NCI-H187 treated with DMSO at 0.1 percent for 48 hours (cell line): ENCODE results near the gene RABAC1.

Experiments used
- DNase-seq: peaks from one replicate; lab custom pipeline; 2025; lab: John Stamatoyannopoulos, UW

RABAC1 gene

DNA sequence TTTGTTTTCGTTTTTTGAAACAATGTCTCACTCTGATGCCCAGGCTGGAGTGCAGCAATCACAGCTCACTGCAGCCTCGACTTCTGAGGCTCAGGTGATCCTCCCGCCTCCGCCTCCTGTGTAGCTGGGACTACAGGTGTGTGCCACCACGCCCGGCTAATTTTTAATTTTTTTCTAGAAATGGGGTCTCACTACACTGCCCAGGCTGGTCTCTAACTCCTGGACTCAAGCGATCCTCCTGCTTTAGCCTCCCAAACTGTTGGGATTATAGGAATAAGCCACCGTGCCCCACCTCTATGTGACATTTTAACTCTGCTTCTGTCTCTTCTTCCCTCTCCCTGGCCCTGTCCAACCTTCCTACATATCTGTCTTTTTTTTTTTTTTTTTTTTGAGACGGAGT, 29.8 kb upstream of the RABAC1 start:
- DNase-seq, result no peak

DNA sequence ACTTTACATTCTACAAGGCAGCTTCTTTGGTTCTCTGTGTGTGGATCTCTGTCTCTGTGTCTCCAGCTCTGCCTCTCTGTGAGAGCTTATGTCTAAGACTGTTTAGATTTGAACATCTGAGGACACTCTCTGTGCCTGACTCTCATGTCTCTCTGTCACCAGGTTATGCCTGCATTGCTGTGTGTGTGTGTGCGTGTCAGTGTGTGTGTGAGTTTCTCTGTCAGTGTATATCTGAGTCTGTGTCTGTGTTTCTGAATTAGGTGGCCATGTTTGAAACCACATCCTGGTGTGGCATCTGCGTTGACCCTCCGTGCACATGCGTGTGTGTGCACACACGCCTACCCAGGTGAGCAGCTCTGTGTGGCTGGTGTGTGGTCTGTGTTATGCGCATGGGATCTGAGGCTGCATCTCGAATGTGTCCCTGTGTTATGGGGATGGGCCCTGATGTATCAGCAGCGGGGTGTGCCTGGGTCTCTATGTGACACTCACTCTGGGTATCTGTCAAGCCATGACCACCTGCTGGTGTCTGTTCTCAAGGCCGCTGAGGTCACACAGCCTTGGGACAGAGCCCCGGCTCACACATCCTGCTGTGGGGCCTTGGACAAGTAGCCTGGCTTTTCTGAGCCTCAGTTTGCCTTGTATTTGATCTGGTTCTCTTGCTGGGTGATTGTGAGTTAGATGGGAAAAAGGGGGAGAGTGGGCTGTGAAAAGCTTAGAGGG, 28.2 kb upstream of the RABAC1 start:
- no peak for DNase-seq

DNA sequence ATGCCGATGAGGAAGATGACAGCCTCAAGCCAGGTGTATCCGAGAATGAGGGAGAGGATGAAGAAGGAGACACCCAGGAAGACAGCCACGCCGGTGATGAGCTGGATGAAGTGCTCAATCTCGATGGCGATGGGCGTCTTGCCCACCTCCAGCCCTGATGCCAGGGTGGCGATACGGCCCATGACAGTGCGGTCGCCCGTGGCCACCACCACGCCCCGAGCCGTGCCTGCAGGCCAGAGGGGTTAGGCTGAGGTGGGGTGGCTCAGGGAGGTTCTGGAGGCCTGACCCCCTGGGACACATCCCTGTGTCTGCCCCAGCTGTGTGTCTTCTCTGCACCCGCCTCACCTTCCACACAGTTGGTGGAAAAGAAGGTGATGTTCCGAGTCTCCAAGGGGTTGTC, 25.8 kb upstream of the RABAC1 start:
- no peak for DNase-seq

GRCh38 chr19:41981724-41982123, 22.6 kb upstream of the RABAC1 start:
- no peak for DNase-seq

- DNase-seq, result no peak
Measured at GRCh38 chr19:41978470-41978869, 19.3 kb upstream of the RABAC1 start.

GRCh38 chr19:41977916-41978315, 18.8 kb upstream of the RABAC1 start:
- no peak for DNase-seq

- no peak for DNase-seq
Measured at GRCh38 chr19:41974652-41975051, 15.5 kb upstream of the RABAC1 start.

GRCh38 chr19:41971363-41971762, 12.2 kb upstream of the RABAC1 start:
- DNase-seq, result no peak

- DNase-seq, result no peak
Measured at GRCh38 chr19:41969772-41970458, 10.8 kb upstream of the RABAC1 start.

DNA sequence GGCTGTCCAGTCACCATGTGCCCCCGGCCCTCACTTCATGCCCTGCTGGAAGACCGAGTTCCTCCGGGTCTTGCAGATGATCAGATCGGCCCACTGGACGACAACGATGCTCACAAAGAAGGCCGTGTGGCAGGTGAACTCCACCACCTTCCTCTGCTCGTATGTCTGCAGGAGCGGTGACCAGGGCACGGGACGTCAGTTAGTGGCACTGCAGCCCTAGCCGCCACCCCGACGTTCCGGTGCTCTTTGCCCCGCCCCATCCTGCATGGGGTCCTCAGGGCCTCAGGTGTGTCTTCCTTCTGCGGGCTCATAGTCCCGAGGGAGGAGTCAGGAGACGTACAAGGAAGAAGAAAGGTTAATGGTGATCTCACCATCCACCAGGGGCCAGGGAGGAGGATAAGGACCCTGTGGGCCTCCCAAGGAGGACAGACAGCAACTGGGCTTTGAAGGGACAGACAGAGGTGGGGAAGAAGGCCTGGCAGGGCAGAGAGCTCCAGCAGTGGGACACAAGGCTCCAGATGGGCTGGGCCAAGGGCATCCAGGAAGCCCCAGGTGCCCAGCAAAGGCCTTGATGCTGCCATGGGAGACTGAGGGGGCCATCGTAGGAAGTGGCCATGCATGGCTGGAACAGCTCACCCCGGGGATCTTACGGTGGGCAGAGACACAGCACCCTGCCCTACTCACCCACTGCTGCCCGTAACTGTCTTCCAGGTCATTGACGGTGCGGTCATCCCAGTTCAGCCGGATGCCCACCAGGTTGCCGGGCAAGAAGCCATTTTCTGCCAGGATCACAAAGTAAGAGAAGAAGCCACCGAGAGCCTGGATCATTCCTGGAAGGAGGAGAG, 9.9 kb upstream of the RABAC1 start:
- no peak for DNase-seq

- no peak for DNase-seq
Measured at GRCh38 chr19:41967054-41967783, 8.1 kb upstream of the RABAC1 start.

GRCh38 chr19:41965106-41965505, 6.0 kb upstream of the RABAC1 start:
- DNase-seq, result no peak

- DNase-seq, result no peak
Measured at GRCh38 chr19:41960973-41961372, 1.9 kb upstream of the RABAC1 start.

- peak; percentile 31 for DNase-seq
Measured at GRCh38 chr19:41958367-41959055, 610 bp downstream of the RABAC1 start.

GRCh38 chr19:41957838-41958366, 1.2 kb downstream of the RABAC1 start:
- peak; percentile 74 for DNase-seq

DNA sequence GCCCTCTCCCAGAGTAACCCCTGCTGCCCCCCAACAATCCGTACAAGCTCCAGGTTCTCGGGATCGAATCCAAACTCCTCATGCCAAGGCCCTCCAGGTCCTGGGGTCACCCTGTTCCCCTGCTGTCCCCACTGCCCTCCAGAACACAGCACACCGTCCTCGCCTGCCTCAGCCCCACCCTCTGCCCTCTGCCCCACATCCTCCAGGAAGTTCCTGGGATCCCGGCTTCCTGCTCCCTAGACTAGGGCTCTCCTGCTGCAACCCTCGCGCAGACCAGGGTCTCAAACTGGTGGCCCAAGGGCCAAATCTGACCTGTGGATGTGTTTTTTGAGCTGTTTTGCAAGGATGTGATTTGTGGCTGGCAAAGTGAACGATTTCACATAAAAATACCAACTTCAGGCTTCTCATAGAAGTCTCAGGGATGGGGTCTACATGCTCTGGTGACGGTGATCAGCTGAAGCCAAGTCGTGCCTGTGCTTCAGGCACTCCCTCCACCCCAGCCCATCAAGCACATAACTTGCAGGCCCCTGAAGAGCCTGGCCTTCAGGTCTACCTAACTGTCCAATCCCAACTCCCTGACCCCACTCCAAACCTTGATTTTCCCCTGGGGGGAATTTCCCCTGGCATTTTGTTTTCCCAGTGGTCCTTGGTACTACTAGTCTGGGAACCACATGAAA, 1.8 kb downstream of the RABAC1 start:
- DNase-seq, result no peak

DNA sequence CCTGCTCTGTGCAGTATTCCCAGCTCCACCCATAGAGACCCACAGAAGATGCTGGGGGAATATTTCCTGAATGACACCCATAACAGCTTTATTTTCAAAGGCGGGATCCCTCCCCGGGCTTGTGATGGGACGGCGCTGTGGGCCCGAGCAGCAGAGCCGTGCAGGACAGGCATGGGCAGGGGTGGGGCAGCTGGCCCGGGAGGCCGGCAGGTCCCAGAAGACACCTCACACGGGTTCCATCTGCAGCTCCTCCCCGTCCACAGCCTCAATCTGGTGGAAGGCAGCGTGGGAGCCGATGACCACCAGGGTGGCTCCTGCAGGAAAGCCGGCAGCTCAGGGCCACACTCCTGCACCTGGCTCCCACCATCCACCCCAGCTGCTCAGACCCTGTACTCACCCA, 2.5 kb downstream of the RABAC1 start:
- no peak for DNase-seq

DNA sequence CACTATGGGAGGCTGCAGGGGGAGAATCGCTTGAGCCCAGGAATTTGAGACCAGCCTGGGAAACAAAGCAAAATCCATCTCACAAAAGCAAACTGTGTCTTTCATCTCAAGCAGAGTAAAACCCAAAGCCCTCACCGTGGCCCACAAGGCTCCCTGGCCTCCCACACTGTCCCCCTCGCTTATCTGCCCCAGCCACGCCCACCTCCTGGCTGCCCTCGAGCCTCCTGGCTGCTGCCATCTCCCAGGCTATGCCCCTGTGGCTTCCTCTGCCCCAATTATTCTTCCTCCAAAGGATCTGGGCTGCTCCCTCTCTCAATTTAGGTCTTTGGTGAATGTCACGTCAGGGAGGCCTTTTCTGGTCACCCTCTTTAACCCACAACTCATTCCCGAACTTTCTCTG, 3.6 kb downstream of the RABAC1 start:
- DNase-seq, result no peak

GRCh38 chr19:41951686-41952172, 7.4 kb downstream of the RABAC1 start:
- DNase-seq, result no peak

DNA sequence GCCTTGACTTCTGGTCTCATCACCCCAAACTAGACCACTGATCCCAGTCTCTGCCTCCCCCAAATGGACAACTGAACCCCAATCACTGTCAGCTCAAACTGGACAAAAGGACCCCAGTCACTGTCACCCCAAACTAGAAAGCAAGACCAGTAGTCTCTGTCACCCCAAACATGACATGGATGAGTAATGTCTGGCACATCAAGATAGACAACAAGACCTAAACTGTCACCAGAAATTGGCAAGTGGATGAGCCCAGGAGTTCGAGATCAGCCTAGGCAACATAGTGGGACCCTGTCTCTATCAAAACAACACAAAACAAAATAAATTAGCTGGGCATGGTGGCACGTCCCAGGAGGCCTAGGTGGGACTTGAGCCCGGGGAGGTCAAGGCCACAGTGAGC, 12.0 kb downstream of the RABAC1 start:
- no peak for DNase-seq
